HepG2 (cell line): ENCODE measurements around the gene EVC. TPM values are rescaled to one million over a fixed set of nuclear protein-coding genes. Genes with fewer than 3 reads are reported as not detected.

Source experiments
- ATAC-seq: fragments of 200-7000 bp; cut with Tn5 transposase; 3 replicates; pipeline ENCODE4 v1.9.1; 2020; ENCODE audit warnings: mild to moderate bottlenecking, moderate library complexity
- BruUV-seq: library from RNA; stranded (reverse); fragments of 400-500 nt; replicated peaks from 2 replicates; lab custom pipeline; 2021; lab: Mats Ljungman, UMichigan
- CTCF ChIA-PET: fragments of 300-600 bp; formaldehyde crosslinking; extraction: SDS; loops from one replicate; lab custom pipeline; 2021; ENCODE audit warnings: low total read pairs, inconsistent platforms, low intra/inter-chr PET ratio; lab: Yijun Ruan, JAX
- POLR2A ChIA-PET: fragments of 350-600 bp; sonication (Branson Sonifier 250); formaldehyde crosslinking; loops from one replicate; lab custom pipeline; 2020; ENCODE audit warnings: antibody characterized with exemption, inconsistent platforms; lab: Yijun Ruan, JAX
- DNase-seq: peaks from one replicate; pipeline ENCODE4 v3.0.0-alpha.2; 2015; ENCODE audit warnings: low spot score
- FAIRE-seq: peaks from 3 replicates; lab custom pipeline; 2011; peaks lifted over from hg19 to GRCh38; lab: Jason Lieb, UNC
- H2AFZ ChIP-seq: one replicate; pipeline ENCODE4 v1.6.1; 2011; ENCODE audit warnings: low read length, inconsistent platforms
- H3K27ac ChIP-seq: fragments of 300-600 bp; 3 replicates; pipeline ENCODE4 v1.8.0; 2011; ENCODE audit warnings: mixed run types, mild to moderate bottlenecking, mixed read lengths, low read length, inconsistent platforms; ENCODE audit not compliant: insufficient read depth; ENCODE audit errors: extremely low read length
- H3K27me3 ChIP-seq, 2 experiments: fragments of 200-600 bp in 1 of 2; 2 replicates in 1 of 2; 3 replicates in 1 of 2; pipeline versions ENCODE4 v1.6.0 to v1.8.0; 2011; ENCODE audit warnings: low read length in 2 of 2, mild to moderate bottlenecking in 2 of 2, moderate library complexity in 2 of 2, inconsistent platforms in 1 of 2; ENCODE audit not compliant: insufficient read depth in 2 of 2, control insufficient read depth in 1 of 2
- H3K36me3 ChIP-seq, 2 experiments: fragments of 200-600 bp in 1 of 2; replicated peaks in 1 of 2; 2 replicates in 1 of 2; 3 replicates in 1 of 2; pipeline versions ENCODE4 v1.5.1 to v1.8.0; 2011; ENCODE audit warnings: low read length in 2 of 2, inconsistent platforms in 1 of 2; ENCODE audit not compliant: insufficient read depth in 2 of 2, control insufficient read depth in 1 of 2
- H3K4me1 ChIP-seq: 2 replicates; pipeline ENCODE4 v1.5.1; 2012; ENCODE audit warnings: low read length, inconsistent platforms; ENCODE audit not compliant: insufficient read depth
- H3K4me2 ChIP-seq: 2 replicates; pipeline ENCODE4 v1.6.0; 2011; ENCODE audit warnings: low read depth, low read length, inconsistent platforms
- H3K4me3 ChIP-seq, 3 experiments: fragments of 200-600 bp in 1 of 3; sonication (generic), shearing (Covaris generic) in 1 of 3; replicated peaks in 1 of 3; 2 replicates each; pipeline ENCODE4 v1.5.1; 2011 to 2016; ENCODE audit warnings: low read length in 3 of 3, inconsistent platforms in 2 of 3, low read depth in 2 of 3, mild to moderate bottlenecking in 2 of 3, control low read depth in 1 of 3, mixed read lengths in 1 of 3; ENCODE audit not compliant: insufficient read depth in 1 of 3
- H3K79me2 ChIP-seq: one replicate; pipeline ENCODE4 v1.6.1; 2011; ENCODE audit warnings: low read length, inconsistent platforms; ENCODE audit not compliant: insufficient read depth
- H3K9ac ChIP-seq: 2 replicates; pipeline ENCODE4 v1.6.0; 2011; ENCODE audit warnings: mild to moderate bottlenecking, low read depth, low read length, inconsistent platforms; ENCODE audit not compliant: insufficient read depth
- H3K9me3 ChIP-seq: 2 replicates; pipeline ENCODE4 v1.5.1; 2012; ENCODE audit warnings: mild to moderate bottlenecking, low read length
- H4K20me1 ChIP-seq: 2 replicates; pipeline ENCODE4 v1.6.0; 2011; ENCODE audit warnings: inconsistent platforms, mild to moderate bottlenecking, low read length, moderate library complexity; ENCODE audit not compliant: insufficient read depth
- ATF4 ChIP-seq, 2 experiments: fragments of 450-650 bp in 1 of 2; sonication (generic) in 1 of 2; formaldehyde crosslinking; IDR thresholded peaks; 2 replicates each; pipeline versions ENCODE4 v1.5.0 to v1.8.0; 2020 to 2022; ENCODE audit warnings: mild to moderate bottlenecking in 1 of 2, missing genetic modification reagents in 1 of 2
- CBFB ChIP-seq: sonication (generic); formaldehyde crosslinking; IDR thresholded peaks from 2 replicates; pipeline ENCODE4 v1.4.0; 2020; ENCODE audit warnings: missing genetic modification reagents
- DNMT1 ChIP-seq: sonication (generic); formaldehyde crosslinking; IDR thresholded peaks from 2 replicates; pipeline ENCODE4 v1.5.1; 2020; ENCODE audit warnings: mild to moderate bottlenecking, missing genetic modification reagents
- ELF1 ChIP-seq: sonication (generic); formaldehyde crosslinking; IDR thresholded peaks from 2 replicates; pipeline ENCODE4 v1.4.0; 2020; ENCODE audit warnings: missing genetic modification reagents
- KAT2B ChIP-seq: fragments of 150-350 bp; IDR thresholded peaks from 2 replicates; pipeline ENCODE4 v1.6.1; 2014; ENCODE audit warnings: low read depth, low read length, borderline replicate concordance
- KLF16 ChIP-seq, 2 experiments: sonication (generic) in 1 of 2; formaldehyde crosslinking in 1 of 2; IDR thresholded peaks; 2 replicates each; pipeline versions ENCODE4 v1.6.1 to v1.8.0; 2016 to 2023; ENCODE audit warnings: missing genetic modification reagents in 2 of 2, missing compliant biosample characterization in 1 of 2
- MZF1 ChIP-seq: sonication (generic); formaldehyde crosslinking; IDR thresholded peaks from 2 replicates; pipeline ENCODE4 v1.8.1; 2023; ENCODE audit warnings: mild to moderate bottlenecking, missing genetic modification reagents, borderline replicate concordance
- NFRKB ChIP-seq: fragments of 450-650 bp; IDR thresholded peaks from 2 replicates; pipeline ENCODE4 v1.6.1; 2017
- POGZ ChIP-seq: sonication (generic); formaldehyde crosslinking; IDR thresholded peaks from 2 replicates; pipeline ENCODE4 v1.4.0; 2020; ENCODE audit warnings: mild to moderate bottlenecking, missing genetic modification reagents
- SMAD3 ChIP-seq: sonication (generic); formaldehyde crosslinking; IDR thresholded peaks from 2 replicates; pipeline ENCODE4 v1.4.0; 2020; ENCODE audit warnings: missing genetic modification reagents
- SP140L ChIP-seq: sonication (generic); formaldehyde crosslinking; IDR thresholded peaks from 2 replicates; pipeline ENCODE4 v1.4.0; 2020; ENCODE audit warnings: missing genetic modification reagents, borderline replicate concordance
- ZBTB21 ChIP-seq: sonication (generic); formaldehyde crosslinking; IDR thresholded peaks from 2 replicates; pipeline ENCODE4 v1.4.0; 2020; ENCODE audit warnings: missing genetic modification reagents
- ZFP37 ChIP-seq: sonication (generic); formaldehyde crosslinking; IDR thresholded peaks from 2 replicates; pipeline ENCODE4 v1.4.0; 2020; ENCODE audit warnings: missing genetic modification reagents, borderline replicate concordance
- ZNF138 ChIP-seq: sonication (generic); formaldehyde crosslinking; IDR thresholded peaks from 2 replicates; pipeline ENCODE4 v1.5.0; 2020; ENCODE audit warnings: mild to moderate bottlenecking, low read depth, missing genetic modification reagents
- ZNF589 ChIP-seq: sonication (generic); formaldehyde crosslinking; conservative IDR thresholded peaks from 2 replicates; pipeline ENCODE4 v1.8.0; 2022; ENCODE audit warnings: mild to moderate bottlenecking, moderate library complexity, missing genetic modification reagents
- WGBS: methylation state at CpG from one replicate; pipeline ENCODE4 v1.1.6; 2017; ENCODE audit warnings: low lambda C conversion rate; 5-methylcytosine and 5-hydroxymethylcytosine counted together
- in situ Hi-C: cut with HindIII; loops from 2 replicates; pipeline ENCODE4 v1.10.0; 2017; ENCODE audit warnings: low pct_unique_long_range_greater_than_20kb; ENCODE audit not compliant: extremely low pct_ligation_motif_present
- intact Hi-C: fragments of 100-400 bp; cut with micrococcal nuclease; formaldehyde crosslinking; loops from one replicate; pipeline ENCODE4 v1.10.0; 2022; ENCODE audit not compliant: unreplicated experiment
- polyA plus RNA-seq, 8 experiments: library from polyadenylated mRNA; depleted of rRNA in 3 of 8; stranded (reverse) in 7 of 8; unstranded in 1 of 8; fragments of >200 nt; fragmentation: Illumina TruSeq in 4 of 8; extraction: Trizol in 4 of 8; gene quantifications; 2 replicates each; pipeline versions ENCODE4 v1.2.1 to v1.2.3, GENCODE V29; 2011 to 2016; ENCODE audit warnings: low read depth in 4 of 8, missing spikeins in 1 of 8, mixed read lengths in 1 of 8; ENCODE audit not compliant: insufficient read depth in 1 of 8
- total RNA-seq, 5 experiments: library from RNA; depleted of rRNA; stranded (reverse); fragments of >200 nt; fragmentation: Illumina TruSeq; extraction: Trizol; gene quantifications; 2 replicates each; pipeline ENCODE4 v1.2.3, GENCODE V29; 2016; ENCODE audit warnings: low read depth in 1 of 5
- TF ChIP-seq, protein P1 (sequence below): sonication (generic); formaldehyde crosslinking; IDR thresholded peaks from 2 replicates; pipeline ENCODE4 v1.5.1; 2020; ENCODE audit warnings: mild to moderate bottlenecking, missing genetic modification reagents, moderate library complexity

Gene EVC
- total and polyA plus RNA-seq, 2 of the 13 experiments (the other 11 are each of a cell fraction or from before 2014, with no cell fraction given), result 3.1 to 4.9 TPM

GRCh38 chr4:5814421-5814820, 103.4 kb downstream of the EVC start:
- Histone ChIP-seq H3K36me3 (peaks cover 3 to 36% of the 10 kb centered on the region in 2 experiments; a peak in 3 of 5 replicates), H3K9me3 (no peaks in the 10 kb centered on the region), H3K4me3 (no peak overlapping the region), H3K27me3 (no peaks in the 10 kb centered on the region; a peak in 1 of 5 replicates), H3K79me2 (no peaks in the 10 kb centered on the region), H3K4me1 (no peaks in the 10 kb centered on the region), H3K9ac (no peak overlapping the region), H3K4me2 (no peak overlapping the region), H2AFZ (no peak overlapping the region), H4K20me1 (peaks cover 3% of the 10 kb centered on the region; the same call in 1 of the 2 replicates), H3K27ac (no peak overlapping the region)
- in situ Hi-C loops (loop anchor here (10.0 to 25.0 kb wide), 2 partner anchors 760 to 827 kb away; partner anchors contain the start of gene STK32B), intact Hi-C loops (no loop called here)
- no peak for DNase-seq
- no TSS peak for BruUV-seq
- TF ChIP-seq MZF1 (CRISPR knock-in tag), result no peak
- TF ChIP-seq SP140L, result no peak
- no peak for TF ChIP-seq ATF4 (CRISPR knock-in tag; IDR thresholded peaks at IDR 0.05)
- TF ChIP-seq ZBTB21 (CRISPR knock-in tag), result no peak
- TF ChIP-seq ZNF589 (CRISPR knock-in tag), result no peak
- no peak for TF ChIP-seq POGZ (CRISPR knock-in tag)
- TF ChIP-seq ZNF138 (CRISPR knock-in tag), result no peak
- no peak for TF ChIP-seq SMAD3 (CRISPR knock-in tag)
- TF ChIP-seq ELF1 (CRISPR knock-in tag), result no peak
- TF ChIP-seq KLF16 (CRISPR knock-in tag; IDR thresholded peaks at IDR 0.05), result no peak
- TF ChIP-seq, protein P1, sequence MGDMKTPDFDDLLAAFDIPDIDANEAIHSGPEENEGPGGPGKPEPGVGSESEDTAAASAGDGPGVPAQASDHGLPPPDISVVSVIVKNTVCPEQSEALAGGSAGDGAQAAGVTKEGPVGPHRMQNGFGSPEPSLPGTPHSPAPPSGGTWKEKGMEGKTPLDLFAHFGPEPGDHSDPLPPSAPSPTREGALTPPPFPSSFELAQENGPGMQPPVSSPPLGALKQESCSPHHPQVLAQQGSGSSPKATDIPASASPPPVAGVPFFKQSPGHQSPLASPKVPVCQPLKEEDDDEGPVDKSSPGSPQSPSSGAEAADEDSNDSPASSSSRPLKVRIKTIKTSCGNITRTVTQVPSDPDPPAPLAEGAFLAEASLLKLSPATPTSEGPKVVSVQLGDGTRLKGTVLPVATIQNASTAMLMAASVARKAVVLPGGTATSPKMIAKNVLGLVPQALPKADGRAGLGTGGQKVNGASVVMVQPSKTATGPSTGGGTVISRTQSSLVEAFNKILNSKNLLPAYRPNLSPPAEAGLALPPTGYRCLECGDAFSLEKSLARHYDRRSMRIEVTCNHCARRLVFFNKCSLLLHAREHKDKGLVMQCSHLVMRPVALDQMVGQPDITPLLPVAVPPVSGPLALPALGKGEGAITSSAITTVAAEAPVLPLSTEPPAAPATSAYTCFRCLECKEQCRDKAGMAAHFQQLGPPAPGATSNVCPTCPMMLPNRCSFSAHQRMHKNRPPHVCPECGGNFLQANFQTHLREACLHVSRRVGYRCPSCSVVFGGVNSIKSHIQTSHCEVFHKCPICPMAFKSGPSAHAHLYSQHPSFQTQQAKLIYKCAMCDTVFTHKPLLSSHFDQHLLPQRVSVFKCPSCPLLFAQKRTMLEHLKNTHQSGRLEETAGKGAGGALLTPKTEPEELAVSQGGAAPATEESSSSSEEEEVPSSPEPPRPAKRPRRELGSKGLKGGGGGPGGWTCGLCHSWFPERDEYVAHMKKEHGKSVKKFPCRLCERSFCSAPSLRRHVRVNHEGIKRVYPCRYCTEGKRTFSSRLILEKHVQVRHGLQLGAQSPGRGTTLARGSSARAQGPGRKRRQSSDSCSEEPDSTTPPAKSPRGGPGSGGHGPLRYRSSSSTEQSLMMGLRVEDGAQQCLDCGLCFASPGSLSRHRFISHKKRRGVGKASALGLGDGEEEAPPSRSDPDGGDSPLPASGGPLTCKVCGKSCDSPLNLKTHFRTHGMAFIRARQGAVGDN (CRISPR knock-in tag), result no peak
- no peak for TF ChIP-seq DNMT1 (CRISPR knock-in tag)
- no peak for TF ChIP-seq KAT2B
- no peak for TF ChIP-seq CBFB (CRISPR knock-in tag)
- no peak for TF ChIP-seq ZFP37 (CRISPR knock-in tag)
- no peak for TF ChIP-seq NFRKB
- no peak for ATAC-seq
- POLR2A ChIA-PET, result no interaction called here
- FAIRE-seq, result no peak
- CTCF ChIA-PET, result no interaction called here
- 93% methylated on average over 6 of the region's 6 CpGs for WGBS
